ENCODE results near the gene RRAGC.

RRAGC gene

DNA sequence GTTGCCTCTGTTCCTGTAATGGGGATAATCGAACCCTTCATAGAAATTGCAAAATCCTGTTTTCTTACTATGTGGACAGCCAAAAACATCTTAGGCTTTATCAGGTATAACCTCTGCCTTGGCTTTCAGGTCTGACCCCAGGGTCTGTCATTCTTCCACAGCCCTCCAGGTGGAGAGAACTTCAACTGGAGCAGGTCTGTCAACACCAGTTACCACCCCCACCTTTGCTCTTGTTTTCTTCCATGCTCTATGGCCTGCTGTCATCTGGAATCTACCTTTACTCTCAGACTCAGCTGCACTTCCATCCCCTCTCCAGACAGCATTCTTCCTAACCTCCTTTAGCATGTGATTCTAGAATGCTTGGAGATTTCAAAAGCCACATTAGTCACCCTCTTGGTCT is 32.2 kb upstream of the RRAGC start:
- Histone ChIP-seq H3K27ac (replicated peaks) (no peak overlapping the region), H3K27me3 (ENCODE audit: insufficient read depth, poor library complexity, severe bottlenecking) (no peaks in the 10 kb centered on the region), H3K4me3 (replicated peaks; ENCODE audit: insufficient read depth, low read length) (no peak overlapping the region)
- DNase-seq (ENCODE audit: low read depth in 1 of 2, low spot score in 1 of 2) = no peak
- TF ChIP-seq, protein P1, sequence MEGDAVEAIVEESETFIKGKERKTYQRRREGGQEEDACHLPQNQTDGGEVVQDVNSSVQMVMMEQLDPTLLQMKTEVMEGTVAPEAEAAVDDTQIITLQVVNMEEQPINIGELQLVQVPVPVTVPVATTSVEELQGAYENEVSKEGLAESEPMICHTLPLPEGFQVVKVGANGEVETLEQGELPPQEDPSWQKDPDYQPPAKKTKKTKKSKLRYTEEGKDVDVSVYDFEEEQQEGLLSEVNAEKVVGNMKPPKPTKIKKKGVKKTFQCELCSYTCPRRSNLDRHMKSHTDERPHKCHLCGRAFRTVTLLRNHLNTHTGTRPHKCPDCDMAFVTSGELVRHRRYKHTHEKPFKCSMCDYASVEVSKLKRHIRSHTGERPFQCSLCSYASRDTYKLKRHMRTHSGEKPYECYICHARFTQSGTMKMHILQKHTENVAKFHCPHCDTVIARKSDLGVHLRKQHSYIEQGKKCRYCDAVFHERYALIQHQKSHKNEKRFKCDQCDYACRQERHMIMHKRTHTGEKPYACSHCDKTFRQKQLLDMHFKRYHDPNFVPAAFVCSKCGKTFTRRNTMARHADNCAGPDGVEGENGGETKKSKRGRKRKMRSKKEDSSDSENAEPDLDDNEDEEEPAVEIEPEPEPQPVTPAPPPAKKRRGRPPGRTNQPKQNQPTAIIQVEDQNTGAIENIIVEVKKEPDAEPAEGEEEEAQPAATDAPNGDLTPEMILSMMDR (IDR thresholded peaks at IDR 0.05; ENCODE audit: insufficient read depth, low read length) = no peak
- TF ChIP-seq GABPA (IDR thresholded peaks at IDR 0.05; ENCODE audit: low read depth) (no peak), POLR2AphosphoS5 (IDR thresholded peaks at IDR 0.05; ENCODE audit: low read depth) (no peak), SPI1 (IDR thresholded peaks at IDR 0.05; ENCODE audit: borderline replicate concordance, low read depth) (no peak)
- TF ChIP-seq, protein P2, sequence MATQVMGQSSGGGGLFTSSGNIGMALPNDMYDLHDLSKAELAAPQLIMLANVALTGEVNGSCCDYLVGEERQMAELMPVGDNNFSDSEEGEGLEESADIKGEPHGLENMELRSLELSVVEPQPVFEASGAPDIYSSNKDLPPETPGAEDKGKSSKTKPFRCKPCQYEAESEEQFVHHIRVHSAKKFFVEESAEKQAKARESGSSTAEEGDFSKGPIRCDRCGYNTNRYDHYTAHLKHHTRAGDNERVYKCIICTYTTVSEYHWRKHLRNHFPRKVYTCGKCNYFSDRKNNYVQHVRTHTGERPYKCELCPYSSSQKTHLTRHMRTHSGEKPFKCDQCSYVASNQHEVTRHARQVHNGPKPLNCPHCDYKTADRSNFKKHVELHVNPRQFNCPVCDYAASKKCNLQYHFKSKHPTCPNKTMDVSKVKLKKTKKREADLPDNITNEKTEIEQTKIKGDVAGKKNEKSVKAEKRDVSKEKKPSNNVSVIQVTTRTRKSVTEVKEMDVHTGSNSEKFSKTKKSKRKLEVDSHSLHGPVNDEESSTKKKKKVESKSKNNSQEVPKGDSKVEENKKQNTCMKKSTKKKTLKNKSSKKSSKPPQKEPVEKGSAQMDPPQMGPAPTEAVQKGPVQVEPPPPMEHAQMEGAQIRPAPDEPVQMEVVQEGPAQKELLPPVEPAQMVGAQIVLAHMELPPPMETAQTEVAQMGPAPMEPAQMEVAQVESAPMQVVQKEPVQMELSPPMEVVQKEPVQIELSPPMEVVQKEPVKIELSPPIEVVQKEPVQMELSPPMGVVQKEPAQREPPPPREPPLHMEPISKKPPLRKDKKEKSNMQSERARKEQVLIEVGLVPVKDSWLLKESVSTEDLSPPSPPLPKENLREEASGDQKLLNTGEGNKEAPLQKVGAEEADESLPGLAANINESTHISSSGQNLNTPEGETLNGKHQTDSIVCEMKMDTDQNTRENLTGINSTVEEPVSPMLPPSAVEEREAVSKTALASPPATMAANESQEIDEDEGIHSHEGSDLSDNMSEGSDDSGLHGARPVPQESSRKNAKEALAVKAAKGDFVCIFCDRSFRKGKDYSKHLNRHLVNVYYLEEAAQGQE (IDR thresholded peaks at IDR 0.05; ENCODE audit: insufficient replicate concordance, low read depth) = no peak

DNA sequence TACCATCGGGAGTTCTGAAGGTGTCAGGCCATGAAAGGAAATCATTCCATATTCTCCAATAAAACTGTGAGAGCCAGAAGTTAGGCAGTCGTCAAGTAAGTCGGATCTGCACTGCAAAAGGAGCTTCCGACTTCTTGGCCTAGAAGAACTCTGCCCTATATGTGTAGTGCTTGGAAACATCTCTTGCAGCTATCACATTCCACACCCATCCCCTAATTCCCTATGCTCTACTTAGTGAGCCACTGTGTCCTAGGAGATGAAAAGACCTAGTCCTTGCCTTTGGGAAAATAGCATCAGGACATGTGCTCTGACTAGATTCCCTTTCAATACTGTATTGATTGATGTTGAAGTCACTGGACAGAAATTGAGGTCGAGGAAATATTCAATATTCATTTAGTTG is 30.0 kb upstream of the RRAGC start:
- H3K4me3 ChIP-seq (replicated peaks; ENCODE audit: insufficient read depth, low read length) = no peak overlapping the region
- no peak for TF ChIP-seq GABPA (IDR thresholded peaks at IDR 0.05; ENCODE audit: low read depth)
- TF ChIP-seq SPI1 (IDR thresholded peaks at IDR 0.05; ENCODE audit: borderline replicate concordance, low read depth) = no peak
- no peak for TF ChIP-seq POLR2AphosphoS5 (IDR thresholded peaks at IDR 0.05; ENCODE audit: low read depth)
- TF ChIP-seq, protein P1 (IDR thresholded peaks at IDR 0.05; ENCODE audit: insufficient read depth, low read length) = no peak
- TF ChIP-seq, protein P2 (IDR thresholded peaks at IDR 0.05; ENCODE audit: insufficient replicate concordance, low read depth) = no peak
- no peak for DNase-seq (ENCODE audit: low read depth in 1 of 2, low spot score in 1 of 2)
- H3K27ac ChIP-seq (replicated peaks) = no peak overlapping the region
- H3K27me3 ChIP-seq (ENCODE audit: insufficient read depth, poor library complexity, severe bottlenecking) = no peaks in the 10 kb centered on the region

GRCh38 chr1:38888423-38889333 is 29.1 kb upstream of the RRAGC start:
- H3K4me3 ChIP-seq (replicated peaks; ENCODE audit: insufficient read depth, low read length) = no peak overlapping the region
- DNase-seq (ENCODE audit: low read depth in 1 of 2, low spot score in 1 of 2) = no peak
- no peaks in the 10 kb centered on the region for H3K27me3 ChIP-seq (ENCODE audit: insufficient read depth, poor library complexity, severe bottlenecking)
- H3K27ac ChIP-seq (replicated peaks) = no peak overlapping the region
- TF ChIP-seq SPI1 (IDR thresholded peaks at IDR 0.05; ENCODE audit: borderline replicate concordance, low read depth) (no peak), GABPA (IDR thresholded peaks at IDR 0.05; ENCODE audit: low read depth) (no peak), POLR2AphosphoS5 (IDR thresholded peaks at IDR 0.05; ENCODE audit: low read depth) (no peak)
- TF ChIP-seq, protein P1 (IDR thresholded peaks at IDR 0.05; ENCODE audit: insufficient read depth, low read length) = no peak
- TF ChIP-seq, protein P2 (IDR thresholded peaks at IDR 0.05; ENCODE audit: insufficient replicate concordance, low read depth) = no peak
